NB4 (cell line): ENCODE data around the gene MSI1.

Experiments
- MYC ChIP-seq: IDR thresholded peaks from 2 replicates; pipeline ENCODE4 v1.6.1; 2011; ENCODE audit warnings: low read depth, low read length
- POLR2A ChIP-seq: IDR thresholded peaks from 2 replicates; pipeline ENCODE4 v1.6.1; 2011; ENCODE audit warnings: mild to moderate bottlenecking; ENCODE audit not compliant: insufficient read length; ENCODE audit errors: extremely low read depth
- TF ChIP-seq, protein P1 (sequence below): IDR thresholded peaks from one replicate; pipeline ENCODE4 v1.5.1; 2012; ENCODE audit warnings: low read depth, low read length
- TF ChIP-seq, protein P2 (sequence below): IDR thresholded peaks from 2 replicates; pipeline ENCODE4 v1.6.1; 2011; ENCODE audit warnings: low read depth, low read length

DNA sequence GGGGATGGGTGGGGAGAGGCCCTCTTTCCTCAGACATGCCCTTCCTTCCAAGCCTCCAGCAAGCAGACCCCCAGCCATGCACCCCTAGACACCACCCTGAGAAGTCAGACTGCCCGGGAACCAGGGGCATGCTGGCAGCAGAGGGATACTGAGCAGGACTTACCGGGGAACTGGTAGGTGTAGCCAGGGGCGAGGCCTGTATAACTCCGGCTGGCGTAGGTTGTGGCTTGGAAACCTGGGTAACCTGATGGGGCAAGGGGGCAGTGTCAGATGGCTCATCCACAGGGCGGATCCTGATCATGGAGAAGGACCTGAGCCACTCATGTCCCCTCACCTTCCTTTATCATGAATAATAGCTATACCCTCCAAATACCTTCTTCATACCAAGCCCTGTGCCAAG lies 15.8 kb downstream of the MSI1 start:
- TF ChIP-seq, protein P1, sequence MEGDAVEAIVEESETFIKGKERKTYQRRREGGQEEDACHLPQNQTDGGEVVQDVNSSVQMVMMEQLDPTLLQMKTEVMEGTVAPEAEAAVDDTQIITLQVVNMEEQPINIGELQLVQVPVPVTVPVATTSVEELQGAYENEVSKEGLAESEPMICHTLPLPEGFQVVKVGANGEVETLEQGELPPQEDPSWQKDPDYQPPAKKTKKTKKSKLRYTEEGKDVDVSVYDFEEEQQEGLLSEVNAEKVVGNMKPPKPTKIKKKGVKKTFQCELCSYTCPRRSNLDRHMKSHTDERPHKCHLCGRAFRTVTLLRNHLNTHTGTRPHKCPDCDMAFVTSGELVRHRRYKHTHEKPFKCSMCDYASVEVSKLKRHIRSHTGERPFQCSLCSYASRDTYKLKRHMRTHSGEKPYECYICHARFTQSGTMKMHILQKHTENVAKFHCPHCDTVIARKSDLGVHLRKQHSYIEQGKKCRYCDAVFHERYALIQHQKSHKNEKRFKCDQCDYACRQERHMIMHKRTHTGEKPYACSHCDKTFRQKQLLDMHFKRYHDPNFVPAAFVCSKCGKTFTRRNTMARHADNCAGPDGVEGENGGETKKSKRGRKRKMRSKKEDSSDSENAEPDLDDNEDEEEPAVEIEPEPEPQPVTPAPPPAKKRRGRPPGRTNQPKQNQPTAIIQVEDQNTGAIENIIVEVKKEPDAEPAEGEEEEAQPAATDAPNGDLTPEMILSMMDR: no peak
- TF ChIP-seq POLR2A (no peak), MYC (no peak)
- TF ChIP-seq, protein P2, sequence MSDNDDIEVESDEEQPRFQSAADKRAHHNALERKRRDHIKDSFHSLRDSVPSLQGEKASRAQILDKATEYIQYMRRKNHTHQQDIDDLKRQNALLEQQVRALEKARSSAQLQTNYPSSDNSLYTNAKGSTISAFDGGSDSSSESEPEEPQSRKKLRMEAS: no peak
